Activated T-cell treated with anti-CD3 and anti-CD28 coated beads, Interleukin-2, amount 50 U/mL, for 24 hours (primary cell): Measurements from ENCODE around the gene TEX54.
A peak's percentile ranks its signal among the peaks of the same experiment; 100 is the strongest.
"Not testable (repeated sequence)": the region's sequence is repeated elsewhere in the genome, so short reads cannot be mapped to it uniquely, and the experiment has no call there.

Source experiments
- DNase-seq: peaks from one replicate; pipeline ENCODE4 v3.0.0-alpha.2; 2020
- H3K27ac Mint-ChIP-seq: 2 replicates; pipeline ENCODE4 v1.8.0; 2020; ENCODE audit warnings: mild to moderate bottlenecking, mixed read lengths
- H3K27me3 Mint-ChIP-seq: 2 replicates; pipeline ENCODE4 v1.8.0; 2020; ENCODE audit warnings: mixed read lengths
- H3K36me3 Mint-ChIP-seq: 2 replicates; pipeline ENCODE4 v1.8.0; 2020; ENCODE audit warnings: low read depth, mixed read lengths
- H3K4me1 Mint-ChIP-seq: 2 replicates; pipeline ENCODE4 v1.8.0; 2020; ENCODE audit warnings: low read depth, mixed read lengths
- H3K4me3 Mint-ChIP-seq: 2 replicates; pipeline ENCODE4 v1.8.0; 2020; ENCODE audit warnings: mild to moderate bottlenecking, moderate library complexity, mixed read lengths
- H3K9me3 Mint-ChIP-seq: 2 replicates; pipeline ENCODE4 v1.8.0; 2020; ENCODE audit warnings: mixed read lengths

TEX54 gene

DNA sequence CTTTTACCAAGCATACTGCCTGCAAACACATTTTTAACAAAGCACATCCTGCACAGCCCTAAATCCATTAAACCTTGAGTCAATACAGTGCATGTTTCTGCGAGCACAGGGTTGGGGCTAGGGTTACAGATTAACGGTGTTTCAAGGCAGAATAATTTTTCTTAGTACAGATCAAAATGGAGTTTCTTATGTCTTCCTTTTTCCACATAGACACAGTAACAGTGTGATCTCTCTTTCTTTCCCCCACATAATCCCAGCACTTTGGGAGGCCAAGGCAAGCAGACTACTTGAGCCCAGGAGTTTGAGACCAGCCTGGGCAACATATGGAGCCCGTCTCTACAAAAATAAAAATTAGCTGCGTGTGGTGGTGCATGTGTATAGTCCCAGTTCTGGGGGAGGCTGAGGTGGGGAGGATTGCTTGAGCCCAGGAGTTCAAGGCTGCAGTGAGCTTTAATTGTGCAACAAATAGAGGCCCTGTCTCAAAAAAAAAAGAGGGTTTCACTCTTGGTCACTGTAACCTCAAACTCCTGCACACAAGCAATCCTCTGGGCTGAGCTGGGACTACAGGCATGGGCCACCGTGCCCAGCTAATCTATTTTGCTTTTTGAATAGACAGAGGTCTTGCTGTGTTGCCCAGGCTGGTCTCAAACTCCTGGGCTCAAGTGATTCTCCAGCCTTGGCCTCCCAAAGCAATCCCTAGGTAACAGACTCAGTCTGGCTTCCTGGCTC lies 28.4 kb upstream of the TEX54 start:
- Mint-ChIP-seq H3K4me1 (peaks cover 53% of the 10 kb centered on the region), H3K36me3 (peaks cover 58% of the 10 kb centered on the region), H3K4me3 (peak overlapping the region; percentile 6), H3K27me3 (peaks cover under 1% of the 10 kb centered on the region), H3K9me3 (no peaks in the 10 kb centered on the region), H3K27ac (peak overlapping the region; percentile 61)
- DNase-seq, result no peak

DNA sequence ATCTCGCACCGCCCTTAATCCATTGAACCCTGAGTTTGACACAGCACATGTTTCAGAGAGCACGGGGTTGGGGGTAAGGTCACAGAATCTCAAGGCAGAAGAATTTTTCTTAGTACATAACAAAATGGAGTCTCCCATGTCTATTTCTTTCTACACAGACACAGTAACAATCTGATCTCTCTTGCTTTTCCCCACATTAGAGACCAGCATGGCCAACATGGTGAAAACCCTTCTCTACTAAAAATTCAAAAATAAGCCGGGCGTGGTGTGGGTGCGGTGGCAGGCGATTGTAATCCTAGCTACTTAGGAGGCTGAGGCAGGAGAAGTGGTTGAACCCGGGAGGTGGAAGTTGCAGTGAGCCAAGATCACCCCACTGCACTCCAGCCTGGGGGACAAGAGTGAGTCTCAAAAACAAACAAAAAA lies 26.7 kb upstream of the TEX54 start:
- not testable (repeated sequence) for H3K9me3 Mint-ChIP-seq, DNase-seq, H3K27ac Mint-ChIP-seq, H3K27me3 Mint-ChIP-seq
- H3K4me1 Mint-ChIP-seq, result peaks cover 59% of the 10 kb centered on the region
- H3K36me3 Mint-ChIP-seq, result peaks cover 70% of the 10 kb centered on the region
- peak overlapping the region; percentile 35 for H3K4me3 Mint-ChIP-seq

DNA sequence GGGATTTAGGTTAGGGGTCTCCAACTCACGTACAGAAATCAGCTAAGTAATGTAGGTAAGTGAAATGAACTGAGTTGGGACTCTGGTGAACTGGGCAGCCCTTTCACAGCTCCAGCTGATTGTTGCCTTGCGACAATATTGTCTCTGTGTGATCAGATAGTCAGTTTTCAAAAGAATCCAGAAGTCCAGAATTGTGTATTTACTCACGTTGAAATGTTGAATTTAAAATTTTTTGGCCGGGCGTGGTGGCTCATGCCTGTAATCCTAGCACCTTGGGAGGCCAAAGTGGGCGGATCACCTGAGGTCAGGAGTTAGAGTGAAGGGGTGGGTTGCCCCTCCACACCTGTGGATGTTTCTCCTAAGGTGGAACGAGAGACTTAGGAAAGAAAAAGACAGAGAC lies 25.6 kb upstream of the TEX54 start:
- peak overlapping the region; percentile 85 for H3K27ac Mint-ChIP-seq
- no peak for DNase-seq
- H3K4me3 Mint-ChIP-seq, result peak overlapping the region; percentile 99
- no peaks in the 10 kb centered on the region for H3K9me3 Mint-ChIP-seq
- H3K36me3 Mint-ChIP-seq, result peaks cover 74% of the 10 kb centered on the region
- peaks cover 4% of the 10 kb centered on the region for H3K27me3 Mint-ChIP-seq
- H3K4me1 Mint-ChIP-seq, result peaks cover 57% of the 10 kb centered on the region

- Mint-ChIP-seq H3K36me3 (peaks cover 77% of the 10 kb centered on the region), H3K9me3 (no peaks in the 10 kb centered on the region), H3K4me1 (peaks cover 61% of the 10 kb centered on the region), H3K27ac (peak overlapping the region; percentile 85), H3K4me3 (peak overlapping the region; percentile 99), H3K27me3 (peaks cover 4% of the 10 kb centered on the region)
- no peak for DNase-seq
These were observed 24.9 kb upstream of the TEX54 start for GRCh38 chr11:62857541-62857982.

GRCh38 chr11:62856333-62856895 lies 23.8 kb upstream of the TEX54 start:
- Mint-ChIP-seq H3K9me3 (no peaks in the 10 kb centered on the region), H3K27me3 (peaks cover 4% of the 10 kb centered on the region), H3K27ac (peak overlapping the region; percentile 99), H3K36me3 (peaks cover 86% of the 10 kb centered on the region), H3K4me1 (peaks cover 65% of the 10 kb centered on the region), H3K4me3 (peak overlapping the region; percentile 99)
- no peak for DNase-seq

- peaks cover 59% of the 10 kb centered on the region for H3K4me1 Mint-ChIP-seq
- peaks cover 91% of the 10 kb centered on the region for H3K36me3 Mint-ChIP-seq
These were observed 23.1 kb upstream of the TEX54 start for GRCh38 chr11:62855571-62856332.

GRCh38 chr11:62854825-62855570 lies 22.4 kb upstream of the TEX54 start:
- no peak for DNase-seq
- H3K4me1 Mint-ChIP-seq, result peaks cover 55% of the 10 kb centered on the region
- peak overlapping the region; percentile 99 for H3K4me3 Mint-ChIP-seq
- no peaks in the 10 kb centered on the region for H3K9me3 Mint-ChIP-seq
- H3K36me3 Mint-ChIP-seq, result peaks cover 86% of the 10 kb centered on the region
- peaks cover 4% of the 10 kb centered on the region for H3K27me3 Mint-ChIP-seq
- peak overlapping the region; percentile 99 for H3K27ac Mint-ChIP-seq

More at GRCh38 chr11:62855571-62856332, 23.1 kb upstream of the TEX54 start:
- no peaks in the 10 kb centered on the region for H3K9me3 Mint-ChIP-seq
- H3K27ac Mint-ChIP-seq, result peak overlapping the region; percentile 99
- peak; percentile 99 for DNase-seq
- H3K4me3 Mint-ChIP-seq, result peak overlapping the region; percentile 99
- H3K27me3 Mint-ChIP-seq, result peaks cover 4% of the 10 kb centered on the region

GRCh38 chr11:62854013-62854824 lies 21.6 kb upstream of the TEX54 start:
- H3K4me3 Mint-ChIP-seq, result peak overlapping the region; percentile 99
- no peak for DNase-seq
- H3K36me3 Mint-ChIP-seq, result peaks cover 80% of the 10 kb centered on the region
- peak overlapping the region; percentile 99 for H3K27ac Mint-ChIP-seq
- peaks cover 51% of the 10 kb centered on the region for H3K4me1 Mint-ChIP-seq
- peaks cover 4% of the 10 kb centered on the region for H3K27me3 Mint-ChIP-seq
- H3K9me3 Mint-ChIP-seq, result no peaks in the 10 kb centered on the region

GRCh38 chr11:62853279-62853965 lies 20.8 kb upstream of the TEX54 start:
- H3K4me1 Mint-ChIP-seq, result peaks cover 48% of the 10 kb centered on the region
- DNase-seq, result no peak
- H3K27me3 Mint-ChIP-seq, result peaks cover 4% of the 10 kb centered on the region
- H3K4me3 Mint-ChIP-seq, result peak overlapping the region; percentile 99
- peak overlapping the region; percentile 99 for H3K27ac Mint-ChIP-seq
- peaks cover 76% of the 10 kb centered on the region for H3K36me3 Mint-ChIP-seq
- no peaks in the 10 kb centered on the region for H3K9me3 Mint-ChIP-seq

GRCh38 chr11:62852523-62853188 lies 20.0 kb upstream of the TEX54 start:
- Mint-ChIP-seq H3K27me3 (peaks cover 4% of the 10 kb centered on the region), H3K9me3 (no peaks in the 10 kb centered on the region), H3K4me1 (peaks cover 40% of the 10 kb centered on the region), H3K27ac (peak overlapping the region; percentile 99), H3K4me3 (peak overlapping the region; percentile 99), H3K36me3 (peaks cover 68% of the 10 kb centered on the region)
- DNase-seq, result no peak

- no peak for DNase-seq
- Mint-ChIP-seq H3K36me3 (peaks cover 61% of the 10 kb centered on the region), H3K4me1 (peaks cover 35% of the 10 kb centered on the region), H3K4me3 (peak overlapping the region; percentile 99), H3K9me3 (no peaks in the 10 kb centered on the region), H3K27me3 (peaks cover 4% of the 10 kb centered on the region), H3K27ac (peak overlapping the region; percentile 99)
These were observed 19.3 kb upstream of the TEX54 start for GRCh38 chr11:62851807-62852522.
